Skeletal muscle cell (primary cell): ENCODE data around the gene ATOH8.

ENCODE experiments used
- DNase-seq: peaks from one replicate; pipeline ENCODE4 v3.0.0-alpha.2; 2010; ENCODE audit warnings: low read depth
- H3K4me3 ChIP-seq: 2 replicates; pipeline ENCODE4 v1.5.1; 2011; ENCODE audit warnings: low read depth, mild to moderate bottlenecking, control low read depth, low read length, moderate library complexity

The ATOH8 gene

GRCh38 chr2:85717308-85718008 lies 36.3 kb upstream of the ATOH8 start:
- no peak for DNase-seq
- no peak overlapping the region for H3K4me3 ChIP-seq

- no peak overlapping the region for H3K4me3 ChIP-seq
- no peak for DNase-seq
These were observed 35.8 kb upstream of the ATOH8 start for GRCh38 chr2:85718009-85718391.

- no peak overlapping the region for H3K4me3 ChIP-seq
- no peak for DNase-seq
These were observed 34.8 kb upstream of the ATOH8 start for GRCh38 chr2:85718885-85719492.

DNA sequence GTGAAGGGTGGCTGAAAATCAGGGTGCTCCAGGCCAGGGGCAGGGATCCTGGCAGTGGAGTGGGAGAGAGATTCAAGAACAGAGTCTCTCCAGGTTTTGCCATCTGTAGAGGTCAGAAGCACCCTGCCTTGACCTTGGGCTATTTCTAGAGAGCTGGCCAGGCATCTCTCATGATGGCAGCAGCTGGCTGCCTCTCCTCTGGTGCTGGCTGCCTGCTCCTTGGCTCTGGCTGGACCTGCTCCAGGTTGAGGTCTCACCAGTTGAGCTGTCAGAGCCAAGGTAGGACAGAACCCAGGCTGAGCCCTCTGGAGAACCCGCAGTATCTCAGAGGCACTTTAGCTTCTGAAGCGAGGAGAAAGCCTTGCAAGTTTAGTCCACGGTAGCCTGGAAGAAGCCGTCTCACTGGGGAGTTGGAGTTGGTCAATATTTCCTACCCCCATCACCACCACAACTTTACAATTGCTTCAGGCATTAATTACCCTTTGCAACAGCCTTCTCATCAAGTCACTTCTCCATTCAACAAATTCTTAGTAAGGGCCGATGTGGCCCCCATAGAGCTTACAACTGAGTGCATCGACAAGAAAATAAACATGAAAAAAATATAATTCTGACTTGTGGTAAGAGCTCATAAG lies 34.1 kb upstream of the ATOH8 start:
- no peak overlapping the region for H3K4me3 ChIP-seq
- no peak for DNase-seq

GRCh38 chr2:85720533-85720932 lies 33.3 kb upstream of the ATOH8 start:
- DNase-seq: no peak
- no peak overlapping the region for H3K4me3 ChIP-seq

- no peak for DNase-seq
- H3K4me3 ChIP-seq: no peak overlapping the region
These were observed 32.1 kb upstream of the ATOH8 start for GRCh38 chr2:85721641-85722040.

GRCh38 chr2:85722519-85722918 lies 31.3 kb upstream of the ATOH8 start:
- no peak overlapping the region for H3K4me3 ChIP-seq
- DNase-seq: no peak

GRCh38 chr2:85723707-85724360 lies 30.0 kb upstream of the ATOH8 start:
- no peak for DNase-seq
- no peak overlapping the region for H3K4me3 ChIP-seq

DNA sequence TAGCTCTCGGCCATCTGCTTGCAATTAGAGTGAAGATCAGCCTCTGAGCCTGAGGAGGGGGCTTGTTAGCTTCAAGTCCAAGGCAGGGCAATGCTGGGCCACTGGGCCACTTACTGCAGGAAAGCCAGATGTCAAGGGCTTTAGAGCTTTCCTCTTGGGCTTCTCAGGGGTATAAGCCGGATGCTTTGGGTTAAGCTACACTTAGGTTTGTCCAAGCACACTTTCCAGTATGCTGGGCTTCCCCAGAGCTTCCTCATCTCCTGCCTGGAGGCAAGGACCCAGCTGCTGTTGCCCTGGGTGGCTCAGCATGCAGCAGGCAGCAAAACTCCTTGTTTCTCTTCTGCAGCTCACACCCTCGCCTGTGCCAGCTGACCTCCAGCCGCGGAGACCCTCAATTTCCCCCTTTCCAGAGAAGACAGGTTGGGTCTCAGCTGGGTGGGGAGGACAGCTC lies 29.0 kb upstream of the ATOH8 start:
- DNase-seq: no peak
- no peak overlapping the region for H3K4me3 ChIP-seq

DNA sequence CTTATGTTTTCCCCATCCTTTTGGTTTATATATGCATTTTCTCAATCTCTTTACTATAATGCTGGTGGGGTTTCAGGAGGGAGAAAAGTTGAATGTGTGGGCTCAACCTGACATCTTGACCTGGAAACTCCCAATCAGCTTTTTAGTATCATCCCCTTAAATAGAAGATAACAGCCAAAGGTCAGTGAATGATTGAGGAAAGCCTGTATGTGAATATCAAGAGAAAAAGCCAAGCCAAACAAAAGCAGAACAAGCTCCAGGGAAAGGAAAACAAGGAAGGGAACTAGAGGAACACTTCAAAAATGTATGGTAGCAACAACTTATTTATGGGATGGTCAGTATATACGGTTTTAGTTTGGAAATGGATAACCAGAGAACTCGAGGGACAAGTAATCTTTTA lies 28.3 kb upstream of the ATOH8 start:
- DNase-seq: no peak
- H3K4me3 ChIP-seq: no peak overlapping the region

DNA sequence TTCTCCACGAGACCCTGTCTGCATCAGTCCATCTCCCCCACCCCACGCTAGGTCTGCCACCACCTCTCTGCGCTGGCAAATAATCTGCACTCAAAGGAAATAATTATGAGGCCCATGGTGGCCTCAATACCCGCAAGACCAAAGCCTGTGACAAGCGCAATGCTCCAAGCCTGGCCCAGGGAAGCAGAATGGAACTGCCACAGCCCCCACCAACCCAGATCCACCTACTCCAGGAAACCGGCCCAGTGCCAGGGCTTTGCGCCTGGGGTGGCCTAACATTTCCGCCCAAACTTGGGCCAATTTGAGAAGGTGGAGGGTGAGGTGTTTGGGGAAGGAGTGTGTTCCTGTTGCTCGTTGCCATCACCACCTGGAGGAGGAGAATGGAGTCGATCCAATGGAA lies 26.0 kb upstream of the ATOH8 start:
- no peak overlapping the region for H3K4me3 ChIP-seq
- no peak for DNase-seq

DNA sequence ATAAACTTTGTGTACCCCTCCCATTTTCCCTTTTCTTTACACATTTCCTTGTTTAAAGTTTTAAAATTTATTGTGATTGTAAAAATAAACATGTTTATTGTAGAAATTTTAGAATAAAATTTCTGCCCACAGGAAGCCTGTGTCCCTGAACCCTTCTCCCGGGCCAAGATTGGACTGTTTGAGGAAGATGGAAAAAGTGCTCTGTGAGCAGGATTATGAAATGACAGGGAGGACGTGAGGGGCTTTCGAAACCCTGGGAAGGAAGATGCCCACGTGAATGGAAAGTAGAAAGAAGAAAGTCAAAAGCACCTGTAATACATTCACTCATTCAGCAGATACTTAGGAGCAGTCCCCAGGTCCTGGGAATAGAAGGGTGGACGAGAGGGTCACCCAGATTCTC lies 25.4 kb upstream of the ATOH8 start:
- DNase-seq: no peak
- no peak overlapping the region for H3K4me3 ChIP-seq

- no peak overlapping the region for H3K4me3 ChIP-seq
- DNase-seq: no peak
These were observed 24.6 kb upstream of the ATOH8 start for GRCh38 chr2:85728883-85729824.

DNA sequence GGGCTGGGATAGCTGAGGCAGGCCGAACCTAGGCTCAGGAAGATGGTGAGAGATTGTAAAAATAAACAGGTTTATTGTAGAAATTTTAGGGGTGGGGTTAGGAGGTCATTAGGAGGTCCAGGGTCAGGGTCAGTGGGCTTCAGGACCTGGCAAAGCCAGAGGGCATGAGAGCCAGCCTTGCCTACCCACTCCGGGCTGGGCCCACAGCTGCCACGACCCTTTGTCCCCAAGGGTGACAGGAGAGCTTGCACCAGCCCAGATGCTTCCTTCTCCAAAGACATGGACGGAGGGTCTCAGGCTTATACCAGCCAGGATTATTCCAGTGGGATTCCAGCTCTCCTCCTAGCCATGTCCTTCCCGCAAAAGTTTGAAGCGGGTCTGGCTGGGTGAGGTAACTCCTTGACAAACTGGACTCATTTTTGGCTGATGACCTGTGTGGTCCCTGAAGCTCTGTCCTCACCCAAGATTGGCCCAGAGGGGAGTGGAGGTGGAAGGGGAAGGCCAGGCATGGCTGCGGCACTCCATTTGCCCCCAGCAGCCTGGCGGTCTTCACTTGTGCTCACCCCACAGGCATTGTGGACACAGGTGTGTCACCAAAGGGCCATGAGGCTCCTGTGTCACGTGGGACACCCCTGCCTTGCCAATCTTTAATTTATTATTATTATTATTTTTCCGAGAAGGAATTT lies 23.8 kb upstream of the ATOH8 start:
- no peak for DNase-seq
- H3K4me3 ChIP-seq: no peak overlapping the region

- no peak overlapping the region for H3K4me3 ChIP-seq
- no peak for DNase-seq
These were observed 23.0 kb upstream of the ATOH8 start for GRCh38 chr2:85730686-85731230.

DNA sequence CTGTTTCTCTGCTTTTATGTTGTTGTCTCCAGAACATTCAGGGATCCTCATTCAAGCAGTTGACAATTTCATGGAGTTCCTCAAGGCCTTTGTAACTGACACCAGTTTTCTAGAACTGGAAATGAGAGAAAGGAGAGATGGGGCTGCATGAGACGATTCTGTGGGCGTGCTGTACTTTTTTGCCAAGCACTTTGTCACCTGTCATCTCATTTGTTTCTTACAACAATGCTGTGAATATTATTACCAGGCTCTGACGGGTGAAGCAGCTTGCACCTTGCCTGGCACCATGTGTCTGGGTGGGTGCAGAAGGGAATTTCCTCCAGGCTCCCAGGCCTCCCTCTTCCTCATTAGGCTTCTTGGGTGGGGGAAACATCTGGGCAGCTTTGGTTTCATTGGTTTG lies 22.2 kb upstream of the ATOH8 start:
- no peak overlapping the region for H3K4me3 ChIP-seq
- DNase-seq: no peak

DNA sequence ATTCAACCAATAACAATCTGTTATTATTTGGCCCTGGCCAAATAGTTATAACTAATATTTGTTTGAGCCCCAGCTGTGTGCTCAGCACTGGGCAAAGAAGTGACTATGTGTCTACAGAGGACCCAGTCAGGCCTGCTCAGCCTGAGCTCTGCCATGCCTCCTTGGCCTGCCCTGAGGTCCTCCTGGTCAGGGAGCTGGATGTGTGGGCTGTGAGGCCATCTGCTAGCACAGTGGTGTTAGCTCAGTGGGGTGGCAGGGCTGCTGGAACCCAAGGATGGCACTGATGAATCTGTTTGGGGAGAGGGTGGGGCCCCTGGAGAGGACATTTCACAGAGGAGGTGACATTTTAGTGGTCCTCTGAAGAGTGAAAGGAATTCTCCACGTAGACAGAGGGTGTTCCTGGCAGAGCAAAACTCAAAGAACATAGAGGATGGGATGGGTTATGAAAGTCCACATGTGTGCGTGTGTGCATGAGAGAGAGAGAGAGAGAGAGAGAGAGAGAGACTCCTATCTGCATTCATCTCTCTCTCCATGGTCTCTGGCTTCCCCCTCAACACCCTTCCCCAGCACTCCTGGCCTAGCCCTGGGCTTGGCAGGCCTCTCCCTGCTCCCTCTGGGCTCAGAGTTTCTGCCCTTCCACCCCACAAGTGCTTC lies 21.2 kb upstream of the ATOH8 start:
- no peak for DNase-seq
- no peak overlapping the region for H3K4me3 ChIP-seq
